Neuron (in vitro differentiated cells): Measurements from ENCODE around the gene MCC.

Experiments
- H2AFZ ChIP-seq: one replicate; pipeline ENCODE4 v1.6.1; 2013; ENCODE audit warnings: low read depth, mild to moderate bottlenecking, inconsistent platforms, low read length, moderate library complexity
- H3K27me3 ChIP-seq: one replicate; pipeline ENCODE4 v1.6.1; 2013; ENCODE audit warnings: low read length; ENCODE audit not compliant: insufficient read depth
- H3K36me3 ChIP-seq: one replicate; pipeline ENCODE4 v1.6.1; 2013; ENCODE audit warnings: low read length; ENCODE audit not compliant: insufficient read depth
- H3K4me1 ChIP-seq: one replicate; pipeline ENCODE4 v1.6.1; 2013; ENCODE audit warnings: low read length; ENCODE audit not compliant: insufficient read depth
- H3K4me3 ChIP-seq: 2 replicates; pipeline ENCODE4 v1.5.1; 2013; ENCODE audit warnings: mild to moderate bottlenecking, low read length, moderate library complexity
- H3K9me3 ChIP-seq: one replicate; pipeline ENCODE4 v1.6.1; 2013; ENCODE audit warnings: low read length

The MCC gene

GRCh38 chr5:113384782-113385285 is 103.4 kb downstream of the MCC start:
- Histone ChIP-seq H3K4me3 (no peak overlapping the region), H3K9me3 (no peaks in the 10 kb centered on the region), H3K36me3 (no peaks in the 10 kb centered on the region), H3K4me1 (no peaks in the 10 kb centered on the region), H2AFZ (no peak overlapping the region), H3K27me3 (no peaks in the 10 kb centered on the region)

- Histone ChIP-seq H2AFZ (no peak overlapping the region), H3K4me1 (no peaks in the 10 kb centered on the region), H3K27me3 (no peaks in the 10 kb centered on the region), H3K36me3 (no peaks in the 10 kb centered on the region), H3K9me3 (no peaks in the 10 kb centered on the region), H3K4me3 (no peak overlapping the region)
These were observed 105.5 kb downstream of the MCC start for GRCh38 chr5:113382731-113383130.

DNA sequence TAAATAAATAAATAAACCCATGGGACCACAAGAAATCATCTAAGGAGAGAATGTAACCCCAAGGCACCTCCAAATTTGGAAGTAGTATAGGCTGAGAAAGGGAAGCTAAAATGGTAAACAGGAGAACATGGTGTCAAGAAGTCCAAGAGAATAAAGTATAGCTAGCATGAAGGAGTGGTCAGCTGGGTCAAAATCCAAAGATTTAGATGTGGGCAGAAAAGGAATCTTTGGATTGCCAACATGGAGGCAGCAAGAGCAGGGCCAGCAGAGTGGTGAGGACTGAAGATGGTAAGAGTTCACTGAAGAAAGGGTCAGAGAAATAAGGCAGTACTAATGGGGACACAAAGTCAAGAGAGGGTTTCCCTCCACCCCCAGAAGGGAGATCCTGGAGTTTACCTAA is 106.5 kb downstream of the MCC start:
- Histone ChIP-seq H3K27me3 (no peaks in the 10 kb centered on the region), H3K9me3 (no peaks in the 10 kb centered on the region), H3K4me3 (no peak overlapping the region), H3K36me3 (no peaks in the 10 kb centered on the region), H3K4me1 (no peaks in the 10 kb centered on the region), H2AFZ (no peak overlapping the region)

- Histone ChIP-seq H3K4me3 (no peak overlapping the region), H3K4me1 (no peaks in the 10 kb centered on the region), H3K27me3 (no peaks in the 10 kb centered on the region), H3K9me3 (no peaks in the 10 kb centered on the region), H3K36me3 (no peaks in the 10 kb centered on the region), H2AFZ (no peak overlapping the region)
These were observed 107.4 kb downstream of the MCC start for GRCh38 chr5:113380807-113381326.

DNA sequence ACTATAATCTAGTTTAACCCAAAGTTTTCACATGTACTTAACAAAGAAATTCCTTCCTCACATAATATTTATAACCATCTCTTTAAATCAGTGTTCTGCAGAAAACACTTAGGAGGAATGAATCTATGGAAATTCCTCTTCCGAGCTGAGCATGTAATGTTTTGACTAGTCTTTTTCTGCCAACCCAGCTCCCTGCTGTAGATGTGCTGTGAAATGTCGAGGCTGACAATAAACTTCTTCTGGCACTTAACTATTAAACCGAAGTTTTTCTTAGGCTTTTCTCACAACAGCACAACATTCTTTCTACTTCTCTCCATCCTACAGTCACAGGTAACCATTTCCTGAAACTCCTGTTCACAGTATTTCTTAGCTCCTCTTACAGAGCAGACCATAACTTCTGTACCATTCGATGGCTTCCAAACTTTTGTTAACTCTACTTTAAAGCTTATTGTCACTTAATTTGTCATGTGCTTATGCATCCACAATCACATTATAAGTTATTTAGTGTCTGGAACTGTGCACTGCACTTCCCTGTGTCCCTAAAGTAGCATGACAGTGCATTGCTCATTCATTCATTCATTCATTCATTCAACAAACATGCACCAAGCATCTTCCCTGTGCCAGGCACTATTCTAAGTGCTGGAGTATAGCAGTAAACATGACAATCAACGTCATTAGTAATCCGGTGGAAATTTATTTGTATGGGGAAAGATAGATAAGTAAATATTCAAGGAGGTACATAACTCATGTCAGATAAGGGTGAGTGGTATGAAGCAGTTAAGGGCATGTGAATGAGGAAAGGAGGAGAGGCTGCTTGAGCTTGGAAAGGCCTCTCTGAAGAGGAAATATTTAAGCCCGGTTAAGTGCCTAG is 108.1 kb downstream of the MCC start:
- H3K4me1 ChIP-seq = no peaks in the 10 kb centered on the region
- H3K4me3 ChIP-seq = no peak overlapping the region
- no peaks in the 10 kb centered on the region for H3K27me3 ChIP-seq
- no peaks in the 10 kb centered on the region for H3K36me3 ChIP-seq
- no peak overlapping the region for H2AFZ ChIP-seq
- H3K9me3 ChIP-seq = no peaks in the 10 kb centered on the region

DNA sequence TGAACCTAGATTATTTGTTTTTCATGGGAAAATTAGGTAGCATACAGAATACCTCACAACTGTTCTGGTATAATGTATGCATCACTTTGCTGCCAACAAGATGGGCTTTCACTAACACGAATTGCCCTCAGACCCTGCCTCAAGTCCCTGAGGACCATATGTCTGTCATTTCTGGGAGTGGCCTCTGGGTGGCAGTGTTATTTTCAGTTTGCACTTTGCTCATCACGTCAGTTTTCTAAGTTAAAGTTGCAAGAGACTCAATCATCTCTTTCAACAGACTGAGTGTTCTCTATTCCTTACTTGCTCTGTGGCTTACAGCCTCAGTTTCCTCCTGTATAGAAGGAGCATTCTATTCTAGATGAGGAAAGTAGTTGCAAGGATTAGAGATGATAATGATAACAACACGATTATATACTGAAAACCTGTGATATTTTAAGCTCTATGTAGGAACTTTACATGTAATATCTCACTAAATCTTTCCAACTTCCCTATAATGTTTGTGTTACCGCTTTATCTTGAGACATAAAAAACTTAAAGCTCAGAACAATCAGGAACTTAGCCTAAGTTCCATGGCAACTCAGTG is 109.2 kb downstream of the MCC start:
- Histone ChIP-seq H3K27me3 (no peaks in the 10 kb centered on the region), H3K9me3 (no peaks in the 10 kb centered on the region), H2AFZ (no peak overlapping the region), H3K4me3 (no peak overlapping the region), H3K36me3 (no peaks in the 10 kb centered on the region), H3K4me1 (no peaks in the 10 kb centered on the region)

DNA sequence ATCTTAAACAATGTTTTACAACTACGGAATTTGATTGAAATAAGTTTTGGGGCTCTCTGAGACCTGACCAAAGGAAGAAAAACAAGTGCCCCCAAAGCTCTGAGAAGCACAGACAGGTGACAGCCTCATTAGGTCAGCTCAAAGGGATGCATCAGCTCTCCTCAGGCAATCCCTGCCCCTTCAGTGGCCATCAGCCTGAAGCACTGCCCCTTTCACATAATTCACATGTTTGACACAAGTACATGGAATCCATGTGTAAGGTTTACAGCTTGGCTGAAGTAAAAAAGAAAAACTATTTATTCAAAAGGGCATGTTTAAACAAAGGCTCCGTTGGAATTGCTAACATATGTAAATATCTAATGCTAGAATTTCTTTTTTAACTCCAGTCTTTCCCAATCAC is 109.7 kb downstream of the MCC start:
- H3K4me3 ChIP-seq = no peak overlapping the region
- no peaks in the 10 kb centered on the region for H3K9me3 ChIP-seq
- no peaks in the 10 kb centered on the region for H3K36me3 ChIP-seq
- no peak overlapping the region for H2AFZ ChIP-seq
- no peaks in the 10 kb centered on the region for H3K27me3 ChIP-seq
- H3K4me1 ChIP-seq = no peaks in the 10 kb centered on the region

DNA sequence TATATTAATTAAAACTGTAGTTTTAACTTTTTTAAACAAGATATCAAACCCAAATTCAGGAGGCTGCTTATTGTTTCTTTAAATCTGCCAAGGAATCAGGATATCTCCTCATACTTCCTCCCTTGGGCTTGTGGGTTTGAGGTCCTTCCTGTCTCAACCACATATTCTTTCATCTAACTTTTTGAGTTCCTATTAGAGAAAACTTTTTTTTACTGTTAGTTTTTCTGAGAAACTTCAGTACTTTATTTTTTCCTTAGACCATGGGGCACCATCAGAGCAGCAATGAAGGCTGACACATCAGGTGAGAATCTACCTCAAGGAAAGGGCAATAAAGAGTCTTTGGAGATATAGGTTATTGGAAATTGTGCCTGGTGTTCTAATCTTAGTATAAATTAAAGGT is 110.2 kb downstream of the MCC start:
- Histone ChIP-seq H3K9me3 (no peaks in the 10 kb centered on the region), H3K4me3 (no peak overlapping the region), H3K27me3 (no peaks in the 10 kb centered on the region), H2AFZ (no peak overlapping the region), H3K4me1 (no peaks in the 10 kb centered on the region), H3K36me3 (no peaks in the 10 kb centered on the region)

GRCh38 chr5:113376640-113377039 is 111.6 kb downstream of the MCC start:
- Histone ChIP-seq H2AFZ (no peak overlapping the region), H3K4me1 (no peaks in the 10 kb centered on the region), H3K4me3 (no peak overlapping the region), H3K36me3 (no peaks in the 10 kb centered on the region), H3K9me3 (no peaks in the 10 kb centered on the region), H3K27me3 (no peaks in the 10 kb centered on the region)

- Histone ChIP-seq H3K27me3 (no peaks in the 10 kb centered on the region), H3K9me3 (no peaks in the 10 kb centered on the region), H3K4me1 (no peaks in the 10 kb centered on the region), H2AFZ (no peak overlapping the region), H3K36me3 (no peaks in the 10 kb centered on the region), H3K4me3 (no peak overlapping the region)
These were observed 112.7 kb downstream of the MCC start for GRCh38 chr5:113375480-113376060.

DNA sequence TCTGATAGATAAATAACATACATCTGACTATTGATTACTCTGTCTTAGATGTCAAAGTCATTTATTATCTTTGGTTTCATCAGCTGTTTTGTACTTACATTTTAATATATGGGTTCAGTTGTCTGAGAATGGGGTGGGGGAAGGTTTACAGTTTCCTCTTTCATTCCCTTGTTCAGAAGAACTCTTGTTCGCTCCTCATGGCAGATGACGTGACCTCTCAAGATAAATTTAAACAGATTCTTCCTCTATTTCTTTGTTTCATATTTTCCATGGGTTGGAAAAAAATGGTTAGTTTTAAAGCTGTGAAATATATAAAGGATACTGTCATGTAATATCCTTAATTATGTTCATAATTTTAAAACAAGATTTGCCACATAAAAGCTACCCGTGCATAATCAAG is 114.8 kb downstream of the MCC start:
- Histone ChIP-seq H3K27me3 (no peaks in the 10 kb centered on the region), H3K36me3 (no peaks in the 10 kb centered on the region), H3K9me3 (no peaks in the 10 kb centered on the region), H3K4me1 (no peaks in the 10 kb centered on the region), H3K4me3 (no peak overlapping the region), H2AFZ (no peak overlapping the region)

DNA sequence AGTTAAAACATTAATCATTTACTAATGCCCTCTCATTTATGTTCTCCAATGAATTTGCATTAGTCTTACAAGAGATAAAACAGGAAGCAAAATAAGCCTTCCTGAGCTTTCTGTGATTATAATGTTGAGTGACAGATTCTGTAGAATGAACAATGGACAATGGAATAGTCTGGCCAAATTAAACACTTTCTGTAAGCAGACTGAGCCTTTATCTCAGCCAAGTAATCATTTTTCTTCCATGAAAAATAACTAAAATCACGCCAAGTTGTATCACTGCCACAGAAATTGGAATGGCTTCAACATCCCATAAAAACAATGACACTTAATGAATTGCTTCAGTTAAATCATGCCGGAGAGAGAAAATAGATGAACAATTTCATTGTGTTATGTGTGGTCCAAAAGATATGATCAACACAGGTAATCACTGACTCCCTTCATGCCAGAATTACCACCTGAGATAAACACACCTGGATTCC is 116.5 kb downstream of the MCC start:
- Histone ChIP-seq H3K4me3 (no peak overlapping the region), H3K4me1 (no peaks in the 10 kb centered on the region), H2AFZ (no peak overlapping the region), H3K9me3 (no peaks in the 10 kb centered on the region), H3K27me3 (no peaks in the 10 kb centered on the region), H3K36me3 (no peaks in the 10 kb centered on the region)

DNA sequence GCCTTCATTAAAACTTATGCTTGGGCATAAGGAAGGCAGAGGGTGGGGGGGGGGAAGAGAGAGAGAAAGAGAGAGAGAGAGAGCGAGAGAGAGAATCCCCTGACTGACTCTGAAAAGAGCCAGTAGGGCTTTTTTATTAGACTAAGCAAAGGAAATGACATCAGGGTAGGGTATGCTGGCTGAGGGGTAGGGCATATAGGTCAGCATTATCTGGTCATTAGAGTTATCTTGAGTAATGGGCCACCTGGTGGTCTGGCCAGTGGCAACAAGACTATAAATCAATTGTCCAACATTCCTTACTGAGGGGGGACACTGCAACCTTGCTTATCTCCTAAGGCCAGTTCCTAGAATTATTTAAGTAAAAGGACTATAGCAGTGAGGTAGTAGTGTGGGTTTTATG is 120.7 kb downstream of the MCC start:
- Histone ChIP-seq H3K4me3 (no peak overlapping the region), H3K9me3 (peaks cover 5% of the 10 kb centered on the region), H3K27me3 (no peaks in the 10 kb centered on the region), H3K36me3 (no peaks in the 10 kb centered on the region), H2AFZ (no peak overlapping the region), H3K4me1 (no peaks in the 10 kb centered on the region)
